Osteoblast (primary cell): ENCODE measurements around the gene DSCAML1. TPM values are rescaled to one million over a fixed set of nuclear protein-coding genes. Genes with fewer than 3 reads are reported as not detected.

Experiments
- DNase-seq: peaks from one replicate; pipeline ENCODE4 v3.0.0; 2011; ENCODE audit warnings: low spot score, mixed read lengths; ENCODE audit not compliant: insufficient read length; ENCODE audit errors: missing footprints
- H2AFZ ChIP-seq: 2 replicates; pipeline ENCODE4 v1.6.0; 2011; ENCODE audit warnings: mild to moderate bottlenecking, low read length
- H3K27ac ChIP-seq: 2 replicates; pipeline ENCODE4 v1.5.1; 2011; ENCODE audit warnings: mild to moderate bottlenecking, low read depth, low read length, moderate library complexity
- H3K27me3 ChIP-seq: 2 replicates; pipeline ENCODE4 v1.6.0; 2012; ENCODE audit warnings: mild to moderate bottlenecking, control low read depth, inconsistent platforms, low read length, moderate library complexity; ENCODE audit not compliant: insufficient read depth
- H3K36me3 ChIP-seq: 2 replicates; pipeline ENCODE4 v1.5.1; 2011; ENCODE audit warnings: mild to moderate bottlenecking, low read length, control low read depth, moderate library complexity; ENCODE audit not compliant: insufficient read depth
- H3K4me1 ChIP-seq: 2 replicates; pipeline ENCODE4 v1.5.1; 2011; ENCODE audit warnings: mild to moderate bottlenecking, low read length, control low read depth, moderate library complexity; ENCODE audit not compliant: insufficient read depth
- H3K4me2 ChIP-seq: 2 replicates; pipeline ENCODE4 v1.6.0; 2011; ENCODE audit warnings: mild to moderate bottlenecking, low read length; ENCODE audit not compliant: insufficient read depth
- H3K4me3 ChIP-seq: fragments of 200-600 bp; sonication (generic); 3 replicates; pipeline ENCODE4 v1.5.1; 2012; ENCODE audit warnings: mild to moderate bottlenecking, low read length, inconsistent platforms; ENCODE audit not compliant: insufficient read depth
- H3K79me2 ChIP-seq: 2 replicates; pipeline ENCODE4 v1.6.0; 2012; ENCODE audit warnings: mild to moderate bottlenecking, low read length, control low read depth, inconsistent platforms; ENCODE audit not compliant: insufficient read depth
- H3K9me3 ChIP-seq: 2 replicates; pipeline ENCODE4 v1.5.1; 2011; ENCODE audit warnings: low read depth, low read length, control low read depth
- H4K20me1 ChIP-seq: 2 replicates; pipeline ENCODE4 v1.6.0; 2012; ENCODE audit warnings: mild to moderate bottlenecking, low read length, control low read depth; ENCODE audit not compliant: insufficient read depth
- total RNA-seq: library from RNA; depleted of rRNA; stranded (reverse); fragments of >200 nt; gene quantifications from 2 replicates; pipeline ENCODE4 v1.2.3, GENCODE V29; 2012
- TF ChIP-seq, protein P1 (sequence below): IDR thresholded peaks from 2 replicates; pipeline ENCODE4 v1.5.1; 2011; ENCODE audit warnings: mild to moderate bottlenecking, low read depth, low read length, moderate library complexity; ENCODE audit errors: extremely low read depth

Gene DSCAML1
- total RNA-seq, 1 donor: not detected

DNA sequence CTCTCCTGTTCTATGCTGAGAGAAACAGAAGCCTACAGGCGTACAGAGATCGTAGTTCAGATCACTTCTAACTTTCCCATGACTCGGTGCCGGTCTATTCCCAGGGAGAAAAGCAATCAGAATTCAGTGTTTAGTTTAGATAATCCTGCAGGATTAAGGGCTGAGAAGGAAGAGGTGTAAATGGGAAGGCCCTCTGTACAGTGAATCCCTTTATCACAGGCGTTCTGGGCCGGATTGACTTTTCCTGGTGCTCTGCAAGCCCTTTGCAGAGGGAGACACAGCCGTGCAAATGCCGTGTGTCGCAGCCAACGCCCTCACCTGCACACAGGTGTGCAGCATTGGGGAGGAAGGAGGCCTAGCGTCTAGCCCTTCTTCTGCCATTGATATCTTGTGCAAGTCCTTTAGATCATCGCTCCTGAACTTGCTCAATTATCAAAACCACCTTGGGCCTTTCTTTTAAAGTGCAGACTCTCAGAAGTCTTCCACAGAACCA is 90.6 kb downstream of the DSCAML1 start:
- no peak overlapping the region for H3K4me3 ChIP-seq
- no peak overlapping the region for H2AFZ ChIP-seq
- no peaks in the 10 kb centered on the region for H3K36me3 ChIP-seq
- no peaks in the 10 kb centered on the region for H3K79me2 ChIP-seq
- peaks cover 7% of the 10 kb centered on the region for H3K27me3 ChIP-seq
- TF ChIP-seq, protein P1, sequence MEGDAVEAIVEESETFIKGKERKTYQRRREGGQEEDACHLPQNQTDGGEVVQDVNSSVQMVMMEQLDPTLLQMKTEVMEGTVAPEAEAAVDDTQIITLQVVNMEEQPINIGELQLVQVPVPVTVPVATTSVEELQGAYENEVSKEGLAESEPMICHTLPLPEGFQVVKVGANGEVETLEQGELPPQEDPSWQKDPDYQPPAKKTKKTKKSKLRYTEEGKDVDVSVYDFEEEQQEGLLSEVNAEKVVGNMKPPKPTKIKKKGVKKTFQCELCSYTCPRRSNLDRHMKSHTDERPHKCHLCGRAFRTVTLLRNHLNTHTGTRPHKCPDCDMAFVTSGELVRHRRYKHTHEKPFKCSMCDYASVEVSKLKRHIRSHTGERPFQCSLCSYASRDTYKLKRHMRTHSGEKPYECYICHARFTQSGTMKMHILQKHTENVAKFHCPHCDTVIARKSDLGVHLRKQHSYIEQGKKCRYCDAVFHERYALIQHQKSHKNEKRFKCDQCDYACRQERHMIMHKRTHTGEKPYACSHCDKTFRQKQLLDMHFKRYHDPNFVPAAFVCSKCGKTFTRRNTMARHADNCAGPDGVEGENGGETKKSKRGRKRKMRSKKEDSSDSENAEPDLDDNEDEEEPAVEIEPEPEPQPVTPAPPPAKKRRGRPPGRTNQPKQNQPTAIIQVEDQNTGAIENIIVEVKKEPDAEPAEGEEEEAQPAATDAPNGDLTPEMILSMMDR: no peak
- H3K9me3 ChIP-seq: no peaks in the 10 kb centered on the region
- no peak overlapping the region for H3K27ac ChIP-seq
- H3K4me1 ChIP-seq: no peaks in the 10 kb centered on the region
- no peak overlapping the region for H3K4me2 ChIP-seq
- no peak for DNase-seq
- no peaks in the 10 kb centered on the region for H4K20me1 ChIP-seq

DNA sequence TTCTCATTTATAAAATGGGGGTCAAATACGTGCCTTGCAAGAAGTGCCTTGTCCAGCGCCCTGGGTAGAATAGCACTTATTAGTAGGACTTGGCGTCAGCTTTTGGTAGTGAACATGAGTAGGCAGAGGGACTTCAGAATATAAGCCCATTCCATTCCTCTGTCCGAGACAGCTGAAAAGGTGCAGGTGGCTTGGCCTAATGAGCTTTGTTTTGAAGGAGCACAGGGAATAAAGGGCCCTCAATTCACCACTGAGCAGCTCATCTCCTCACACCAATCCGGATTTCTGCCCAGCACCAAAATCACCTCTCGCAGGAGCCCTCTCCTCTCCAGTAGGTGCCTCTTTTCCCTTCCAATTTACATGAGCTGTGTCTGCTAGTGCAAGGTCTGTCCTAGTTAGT is 91.2 kb downstream of the DSCAML1 start:
- Histone ChIP-seq H3K4me3 (no peak overlapping the region), H3K9me3 (no peaks in the 10 kb centered on the region), H3K36me3 (no peaks in the 10 kb centered on the region), H3K79me2 (no peaks in the 10 kb centered on the region), H2AFZ (no peak overlapping the region), H3K4me1 (no peaks in the 10 kb centered on the region), H3K4me2 (no peak overlapping the region), H4K20me1 (no peaks in the 10 kb centered on the region), H3K27me3 (peaks cover 7% of the 10 kb centered on the region), H3K27ac (no peak overlapping the region)
- TF ChIP-seq, protein P1: no peak
- no peak for DNase-seq

DNA sequence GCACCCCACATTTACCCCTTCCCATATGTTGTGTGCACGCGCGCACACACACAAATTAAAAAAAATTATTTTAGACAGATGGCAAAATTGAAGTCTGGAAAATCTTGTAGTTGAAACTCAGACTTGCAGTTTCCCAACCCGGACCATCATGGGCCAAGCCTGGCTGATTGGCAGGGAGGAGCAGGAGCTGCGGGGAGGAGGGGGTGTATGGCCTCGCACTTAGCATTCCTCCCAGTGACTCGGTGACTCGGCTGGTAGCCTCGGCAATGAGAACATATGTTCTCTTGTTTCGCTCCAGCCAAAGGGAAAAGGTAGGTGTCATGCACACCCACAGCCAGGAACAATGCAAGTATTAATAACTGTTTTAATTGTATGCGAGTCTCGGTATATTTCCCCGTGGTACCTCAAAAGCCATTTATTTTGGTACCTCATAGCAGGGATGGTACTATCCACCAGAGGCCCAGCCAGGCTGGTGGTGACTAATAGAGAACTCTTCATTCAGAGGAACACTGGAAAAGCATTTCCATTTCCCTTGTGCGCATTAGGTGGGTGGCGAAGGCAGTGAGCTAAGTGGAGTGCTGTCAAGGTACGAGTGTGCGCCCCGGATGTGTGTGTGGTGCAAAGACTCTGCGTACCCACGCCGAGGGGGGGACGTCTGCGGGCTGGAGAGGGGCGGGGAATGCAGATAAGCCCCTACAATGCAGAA is 92.5 kb downstream of the DSCAML1 start:
- H3K9me3 ChIP-seq: no peaks in the 10 kb centered on the region
- H3K27ac ChIP-seq: no peak overlapping the region
- no peaks in the 10 kb centered on the region for H4K20me1 ChIP-seq
- H2AFZ ChIP-seq: no peak overlapping the region
- TF ChIP-seq, protein P1: no peak
- H3K79me2 ChIP-seq: no peaks in the 10 kb centered on the region
- no peak for DNase-seq
- H3K27me3 ChIP-seq: peaks cover 7% of the 10 kb centered on the region
- H3K4me3 ChIP-seq: no peak overlapping the region
- H3K36me3 ChIP-seq: no peaks in the 10 kb centered on the region
- no peaks in the 10 kb centered on the region for H3K4me1 ChIP-seq
- no peak overlapping the region for H3K4me2 ChIP-seq

DNA sequence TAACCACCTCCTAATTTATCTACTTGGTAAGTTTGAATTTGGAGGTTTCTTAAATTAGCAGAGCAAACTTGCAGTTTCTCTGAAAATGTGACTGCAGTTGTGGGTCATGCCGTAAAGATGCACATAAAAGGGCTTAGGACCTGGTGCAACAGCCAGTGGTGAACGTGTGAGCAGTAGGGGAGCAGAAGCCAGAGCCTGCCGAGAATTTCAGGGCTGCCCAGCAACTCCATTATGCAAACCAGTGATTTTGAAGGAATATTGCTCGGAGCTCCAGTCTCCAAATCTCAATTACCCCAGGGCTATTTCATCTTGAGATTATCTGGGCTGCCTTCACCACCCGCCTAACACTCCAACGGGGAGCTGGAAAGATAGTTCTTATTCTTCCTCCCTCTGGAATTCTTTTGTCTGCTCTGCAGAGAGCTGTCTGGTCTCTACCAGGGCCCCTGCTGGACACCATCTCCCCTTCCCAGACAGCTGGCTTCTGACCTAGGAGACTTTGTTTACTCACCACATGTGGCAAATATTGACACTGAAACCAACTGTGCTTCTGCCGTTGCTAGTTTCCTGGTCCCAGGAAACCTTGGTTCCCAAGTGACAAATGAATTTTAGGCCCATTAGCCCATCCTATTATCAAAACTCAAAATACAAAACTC is 93.9 kb downstream of the DSCAML1 start:
- Histone ChIP-seq H3K27ac (no peak overlapping the region), H2AFZ (no peak overlapping the region), H3K36me3 (no peaks in the 10 kb centered on the region), H4K20me1 (no peaks in the 10 kb centered on the region), H3K27me3 (peaks cover 7% of the 10 kb centered on the region), H3K9me3 (no peaks in the 10 kb centered on the region), H3K4me3 (no peak overlapping the region), H3K79me2 (no peaks in the 10 kb centered on the region), H3K4me2 (no peak overlapping the region), H3K4me1 (no peaks in the 10 kb centered on the region)
- TF ChIP-seq, protein P1: no peak
- no peak for DNase-seq
